NCI-H82 (cell line): Measurements from ENCODE around the gene NAV3.
"Not testable (repeated sequence)": the region's sequence is repeated elsewhere in the genome, so short reads cannot be mapped to it uniquely, and the experiment has no call there.

ENCODE experiments used
- DNase-seq: peaks from one replicate; lab custom pipeline; 2025; lab: John Stamatoyannopoulos, UW

NAV3 gene

DNA sequence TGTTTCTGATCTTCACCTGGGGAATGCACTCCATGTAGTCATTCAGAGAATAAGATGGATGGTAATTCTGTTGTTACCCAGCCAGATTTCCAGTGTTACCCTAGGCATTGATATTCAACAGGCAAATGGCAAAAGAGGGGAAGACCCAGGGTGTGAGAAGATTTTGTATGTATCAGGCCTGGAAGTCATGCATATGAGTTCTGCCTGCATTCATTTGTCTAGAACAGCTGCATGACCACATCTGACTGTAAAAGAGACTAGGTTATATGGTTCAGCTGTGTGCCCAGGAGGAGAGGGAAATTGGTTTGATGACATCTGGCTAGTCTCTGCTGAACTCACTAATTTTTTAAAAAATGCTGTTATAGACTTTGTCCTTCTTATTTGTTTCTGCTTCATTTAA is 224.9 kb downstream of the NAV3 start:
- DNase-seq: no peak

DNA sequence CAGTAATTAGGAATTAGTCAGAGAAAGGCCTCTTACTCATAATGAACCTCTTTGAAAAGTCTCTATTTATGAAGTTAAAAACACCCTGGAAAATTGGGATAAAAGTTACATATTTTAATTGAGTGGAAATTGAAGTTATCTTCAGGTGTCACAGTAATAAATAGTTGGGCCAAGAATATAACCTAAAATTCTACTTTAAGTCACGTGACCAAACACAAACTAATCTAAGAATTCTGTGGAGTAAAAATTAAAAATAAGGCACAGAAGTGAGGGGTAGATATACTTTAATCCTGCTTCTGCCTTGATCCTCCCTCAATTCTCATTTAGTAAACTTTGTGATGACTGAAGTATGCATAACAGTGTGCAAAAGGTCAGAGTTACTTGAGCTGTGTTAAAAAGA is 226.4 kb downstream of the NAV3 start:
- no peak for DNase-seq

DNA sequence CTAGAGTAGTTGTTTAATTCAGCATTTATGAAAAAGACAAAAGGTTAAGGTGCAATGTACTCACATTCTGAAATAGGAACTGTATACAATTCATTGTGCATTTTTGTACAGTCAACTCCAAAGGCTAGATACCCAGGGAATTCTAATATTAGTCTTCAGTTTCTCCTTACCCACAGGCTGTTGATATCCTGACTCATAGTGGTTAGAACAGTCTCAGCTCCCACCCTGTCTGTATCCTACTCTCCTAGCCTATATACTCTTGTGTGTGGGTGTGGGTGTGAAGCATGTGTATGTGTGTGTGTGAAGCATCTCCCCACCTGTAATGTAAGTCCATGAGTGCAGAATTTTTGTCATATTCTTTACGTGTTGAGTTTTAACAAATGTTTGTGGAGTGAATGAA is 229.5 kb downstream of the NAV3 start:
- no peak for DNase-seq

DNA sequence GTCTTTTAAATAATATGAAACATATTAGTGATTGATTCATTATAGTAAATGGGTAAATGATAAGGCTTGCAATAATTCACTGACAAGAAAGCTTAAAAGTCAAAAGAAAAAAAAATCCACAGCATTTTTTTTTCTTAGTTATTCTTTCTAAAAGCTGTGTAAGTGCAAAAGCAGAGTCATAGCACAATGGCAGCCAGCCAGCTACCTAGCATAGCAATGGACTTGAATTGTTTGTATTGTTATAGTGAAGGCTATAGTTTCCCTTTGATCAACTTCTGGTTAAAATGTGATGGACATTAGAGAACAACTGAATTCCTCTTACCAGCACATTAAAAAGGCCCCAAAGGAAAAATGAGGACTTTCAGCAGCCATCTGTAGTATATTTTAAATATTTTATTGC is 232.1 kb downstream of the NAV3 start:
- DNase-seq: no peak

DNA sequence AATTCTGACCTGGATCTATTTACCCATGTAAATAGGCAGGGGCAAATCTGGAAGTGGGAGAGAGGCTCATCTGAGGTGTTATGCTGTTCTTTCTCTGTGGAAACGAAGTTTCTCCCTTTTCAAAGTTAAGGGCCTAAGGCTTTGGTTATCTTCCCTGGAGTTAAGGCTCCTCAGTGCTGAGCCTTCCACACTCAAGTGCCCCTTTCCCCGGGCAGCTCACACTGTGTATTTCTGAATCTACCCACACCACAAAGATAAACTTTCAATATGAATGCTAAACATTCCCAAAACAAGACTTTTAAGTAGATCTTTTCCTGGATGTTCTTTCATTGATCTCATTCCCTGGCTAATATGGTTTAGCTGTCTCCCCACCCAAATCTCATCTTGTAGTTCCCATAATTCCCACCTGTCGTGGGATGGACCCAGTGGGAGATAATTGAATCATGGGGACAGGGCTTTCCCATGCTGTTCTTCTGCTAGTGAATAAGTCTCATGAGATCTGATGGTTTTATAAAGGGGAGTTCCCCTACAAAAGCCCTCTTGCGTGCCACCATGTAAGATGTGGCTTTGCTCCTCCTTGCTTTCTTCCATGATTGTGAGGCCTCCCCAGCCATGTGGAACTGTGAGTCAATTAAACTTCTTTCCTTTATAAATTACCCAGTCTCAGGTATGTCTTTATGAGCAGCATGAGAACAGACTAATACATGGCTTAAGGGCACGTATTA is 251.1 kb downstream of the NAV3 start:
- no peak for DNase-seq

DNA sequence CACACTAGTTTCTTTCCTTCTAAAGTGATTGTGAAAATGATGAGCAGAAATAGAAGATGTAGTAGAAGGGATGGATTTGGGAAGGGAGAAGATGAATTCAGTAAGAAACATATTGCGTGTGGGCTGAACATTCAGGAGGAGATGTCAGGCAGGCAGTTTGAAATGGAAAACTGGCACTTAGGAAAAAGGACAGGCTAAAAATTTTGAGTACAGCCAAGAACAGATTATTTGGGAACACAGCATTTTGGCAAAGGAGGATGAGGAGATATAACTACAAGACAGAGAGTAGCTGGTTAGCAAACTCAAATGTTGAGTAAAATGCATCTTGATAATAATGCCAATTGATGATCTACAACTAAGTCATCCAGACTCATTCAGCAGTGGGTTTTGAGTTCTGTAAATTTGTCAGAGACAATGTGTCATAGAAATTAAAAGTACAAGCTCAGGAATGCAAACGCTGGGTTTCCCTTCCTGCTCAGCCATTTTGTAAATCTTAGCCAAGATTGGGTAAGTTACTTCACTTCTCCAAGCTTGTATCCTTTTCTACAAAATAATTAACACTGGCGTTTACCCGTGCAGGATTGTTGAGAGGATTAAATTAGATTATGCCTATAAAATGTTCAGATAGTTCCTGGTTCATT is 255.0 kb downstream of the NAV3 start:
- no peak for DNase-seq

DNA sequence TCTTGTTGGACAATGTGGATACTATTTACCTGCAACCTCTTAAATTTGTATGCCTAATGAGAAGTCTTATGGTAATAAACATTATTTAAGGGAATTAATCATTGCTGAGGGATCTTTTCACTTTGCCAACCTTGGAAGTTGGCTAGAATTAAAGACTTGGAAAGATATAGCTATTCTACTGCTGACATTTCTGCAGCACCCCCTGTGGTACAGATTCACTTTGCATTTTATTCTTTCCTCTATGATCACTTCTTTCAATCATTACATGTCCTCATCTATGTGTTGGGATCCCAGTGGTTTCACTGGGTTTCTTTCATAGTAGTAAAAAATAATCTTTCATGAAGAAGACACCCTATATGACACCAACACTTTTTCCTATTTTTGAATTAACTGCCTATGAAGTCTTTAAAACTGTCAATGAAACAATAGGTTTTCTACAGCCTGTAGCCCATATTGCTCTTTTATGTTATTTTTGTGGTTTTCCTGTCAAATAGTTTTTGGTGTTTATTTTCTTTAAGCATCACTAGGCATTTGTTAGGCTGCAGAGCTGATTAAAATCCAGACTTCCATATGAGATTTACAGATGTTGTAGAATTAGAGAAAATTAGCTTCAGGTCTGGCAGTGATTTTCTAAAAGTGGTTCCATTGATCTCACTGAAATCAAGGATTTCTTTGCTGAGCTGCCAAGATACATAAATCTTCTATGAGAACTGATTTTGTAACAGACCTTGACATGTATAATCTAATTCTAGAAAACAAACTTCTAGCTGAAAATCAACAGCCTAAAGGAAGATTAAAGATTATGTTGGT is 256.1 kb downstream of the NAV3 start:
- DNase-seq: no peak

DNA sequence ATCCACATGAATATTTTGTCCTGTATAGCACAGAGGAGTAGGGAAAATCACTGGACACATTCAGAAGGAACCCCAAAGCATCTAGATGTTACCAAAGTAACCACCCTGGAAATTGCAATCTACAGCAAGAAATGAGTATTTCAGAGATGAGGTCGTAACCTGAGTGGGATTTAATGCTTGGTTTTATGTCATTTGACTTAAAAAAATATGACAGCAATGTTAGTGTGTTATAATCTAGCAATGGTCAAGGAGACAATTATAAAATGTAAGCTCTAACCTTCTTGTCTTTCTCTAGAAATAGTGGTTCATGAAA is 256.6 kb downstream of the NAV3 start:
- no peak for DNase-seq

DNA sequence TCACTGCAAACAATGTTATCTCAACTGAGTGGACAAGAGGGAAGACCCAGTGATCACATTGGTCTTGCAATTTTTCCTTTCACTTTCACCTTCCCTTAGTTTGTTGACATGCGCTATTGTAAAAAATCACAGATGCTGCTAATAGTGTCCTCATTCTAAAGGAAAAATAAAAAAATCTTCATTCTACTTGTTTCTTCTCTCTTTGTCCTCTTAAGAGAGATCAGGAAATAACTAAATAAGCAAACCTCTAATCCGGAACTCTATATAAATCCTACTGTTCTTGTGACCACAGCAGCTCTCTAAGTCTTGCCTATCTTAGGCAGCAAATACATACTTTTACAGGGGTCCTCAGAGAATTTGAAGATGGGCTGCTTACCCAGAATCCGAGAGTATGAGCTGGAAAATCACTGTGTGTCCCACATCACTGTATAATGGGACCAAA is 257.7 kb downstream of the NAV3 start:
- DNase-seq: no peak

DNA sequence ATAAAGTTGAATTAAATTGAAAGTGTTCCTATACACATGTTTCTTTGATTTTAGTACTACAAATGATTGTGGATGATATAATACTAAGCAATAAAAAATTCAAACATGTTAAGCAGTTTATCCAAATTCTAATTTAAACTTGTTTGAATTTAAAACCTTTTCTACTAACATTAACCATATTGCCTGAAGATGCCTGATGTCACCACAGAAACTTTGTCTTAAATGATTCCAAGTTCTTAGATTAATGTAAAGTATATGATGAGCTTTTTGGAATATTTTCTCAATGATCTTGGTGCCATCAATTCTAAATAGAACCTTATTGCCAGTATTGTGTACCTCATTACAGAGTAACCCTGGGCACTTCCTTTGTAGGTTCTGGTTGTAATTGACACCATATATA is 259.6 kb downstream of the NAV3 start:
- DNase-seq: no peak

DNA sequence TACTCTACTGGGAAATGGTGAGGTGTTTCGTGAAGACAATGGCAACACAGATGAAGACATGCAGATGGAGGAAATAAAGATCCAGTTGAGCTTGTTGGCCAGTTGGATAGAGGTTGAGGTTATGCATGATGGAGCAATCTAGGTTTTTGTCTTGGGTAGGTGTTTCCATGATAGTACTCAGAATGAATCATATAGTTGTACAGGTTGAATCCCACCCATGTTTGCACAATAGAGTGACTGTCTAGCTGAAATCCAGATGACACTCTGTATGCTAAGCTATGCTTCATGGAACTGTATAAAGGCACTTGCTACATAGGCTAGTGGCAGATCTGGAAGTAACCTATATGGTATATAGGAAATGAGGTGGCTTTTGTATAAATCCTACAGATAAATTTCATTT is 264.9 kb downstream of the NAV3 start:
- DNase-seq: no peak

DNA sequence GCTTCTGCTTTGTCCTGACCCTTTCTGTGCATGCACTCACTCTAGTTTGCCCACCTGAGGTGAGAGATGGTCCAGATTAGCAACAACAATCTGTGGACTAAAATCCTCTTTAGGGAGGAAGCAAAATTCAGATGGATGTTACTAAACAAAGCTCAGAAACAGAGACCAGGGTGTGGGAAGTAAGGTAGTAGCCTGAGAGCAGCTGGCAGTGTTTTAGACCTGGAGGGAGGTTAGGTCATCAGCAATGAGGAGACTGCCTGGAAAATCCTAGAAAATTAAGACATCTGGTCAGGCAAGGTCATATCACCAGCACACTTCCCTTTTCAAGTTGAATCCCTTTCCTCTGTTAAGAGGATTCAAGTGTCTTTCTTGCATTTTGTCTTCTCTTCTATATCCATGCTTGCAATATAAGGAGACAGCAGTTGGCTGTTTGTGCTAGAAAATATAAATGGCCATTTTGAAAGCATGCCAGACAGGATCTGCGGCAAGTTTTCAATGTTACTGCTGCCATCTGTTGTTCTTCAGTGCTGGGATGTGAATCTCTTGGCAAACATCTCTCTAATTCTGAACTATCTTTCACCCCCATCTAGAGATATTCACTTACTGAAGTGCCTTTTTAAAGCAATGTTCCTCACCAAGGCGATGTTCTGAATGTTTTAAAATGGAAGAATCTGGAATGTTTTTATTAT is 266.4 kb downstream of the NAV3 start:
- DNase-seq: peak; percentile 62

DNA sequence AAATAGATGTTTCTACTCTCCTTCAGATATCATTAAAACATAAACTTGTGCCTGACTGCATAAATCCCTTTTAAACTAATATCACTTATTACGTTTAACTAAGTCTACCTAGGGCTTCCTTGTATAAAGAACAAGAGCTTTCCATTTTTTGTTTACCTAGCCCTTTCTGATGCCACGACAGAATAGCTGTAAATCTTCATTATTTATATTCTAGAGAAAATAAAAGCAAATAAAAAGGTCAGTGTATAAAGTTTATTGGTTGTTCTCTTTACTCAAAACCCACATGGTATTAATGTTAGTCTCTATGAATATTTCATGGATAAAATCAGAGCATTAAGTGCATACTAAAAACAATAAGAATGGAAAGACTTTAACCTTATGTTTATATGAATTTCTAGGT is 269.1 kb downstream of the NAV3 start:
- DNase-seq: no peak

DNA sequence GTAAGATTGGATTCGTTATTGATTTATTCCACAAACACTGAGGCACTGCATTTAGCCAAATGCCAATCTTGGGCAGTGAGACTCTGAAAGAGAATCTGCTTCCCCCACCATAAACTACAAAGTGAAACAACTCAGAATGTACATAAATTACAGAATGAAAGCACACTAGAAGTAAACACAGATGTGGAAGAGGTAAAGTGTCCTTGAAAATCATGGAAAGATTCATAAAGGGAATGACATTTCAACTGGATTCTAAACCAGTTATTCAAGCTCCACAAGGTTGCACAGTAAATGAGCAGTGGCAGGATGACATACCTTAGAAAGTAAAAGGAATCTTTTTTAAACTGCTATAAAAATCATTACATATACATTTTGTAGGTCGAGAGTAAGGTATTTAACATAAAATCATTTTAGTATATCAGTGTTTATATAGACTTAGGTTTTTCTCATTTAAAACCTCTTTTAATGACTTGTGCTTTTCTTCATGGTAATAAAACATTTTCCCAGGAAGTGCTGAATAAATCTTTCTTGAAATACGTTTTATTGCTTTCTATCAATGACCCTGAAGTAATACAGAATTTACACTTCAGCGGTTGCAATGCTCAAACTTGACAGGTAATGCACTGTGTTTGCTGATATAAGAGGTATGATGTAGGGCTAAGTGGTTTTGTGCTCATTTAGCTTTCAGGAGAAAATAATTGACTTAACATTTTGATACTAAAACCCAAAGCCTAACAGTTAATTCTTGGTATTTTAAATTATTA is 270.6 kb downstream of the NAV3 start:
- DNase-seq: no peak

DNA sequence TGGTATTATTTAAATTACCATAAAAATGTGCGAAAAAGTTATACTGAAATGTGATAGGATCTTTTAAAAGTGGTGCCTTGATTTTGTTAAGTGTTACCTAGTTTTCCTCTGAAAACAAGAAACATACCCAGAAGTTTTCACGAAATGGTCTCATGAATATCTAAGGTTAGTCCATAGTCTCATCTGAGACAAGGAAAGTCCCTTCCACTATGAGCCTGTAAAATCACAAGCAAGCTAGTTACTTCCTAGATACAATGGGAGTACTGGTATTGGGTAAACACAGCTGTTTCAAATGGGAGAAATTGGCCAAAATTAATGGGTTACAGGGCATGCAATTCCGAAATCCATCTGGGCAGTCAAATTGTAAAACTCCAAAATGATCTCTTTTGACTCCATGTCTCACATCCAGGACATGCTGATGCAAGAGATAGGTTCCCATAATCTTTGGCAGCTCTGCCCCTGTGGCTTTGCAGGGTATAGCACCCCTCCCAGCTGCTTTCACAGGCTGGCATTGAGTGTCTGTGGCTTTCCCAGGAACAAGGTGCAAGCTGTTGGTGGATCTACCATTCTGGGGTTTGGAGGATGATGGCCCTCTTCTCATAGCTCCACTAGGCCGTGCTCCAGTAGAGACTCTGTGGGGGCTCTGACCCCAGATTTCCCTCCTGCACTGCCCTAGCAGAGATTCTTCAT is 271.4 kb downstream of the NAV3 start:
- no peak for DNase-seq

DNA sequence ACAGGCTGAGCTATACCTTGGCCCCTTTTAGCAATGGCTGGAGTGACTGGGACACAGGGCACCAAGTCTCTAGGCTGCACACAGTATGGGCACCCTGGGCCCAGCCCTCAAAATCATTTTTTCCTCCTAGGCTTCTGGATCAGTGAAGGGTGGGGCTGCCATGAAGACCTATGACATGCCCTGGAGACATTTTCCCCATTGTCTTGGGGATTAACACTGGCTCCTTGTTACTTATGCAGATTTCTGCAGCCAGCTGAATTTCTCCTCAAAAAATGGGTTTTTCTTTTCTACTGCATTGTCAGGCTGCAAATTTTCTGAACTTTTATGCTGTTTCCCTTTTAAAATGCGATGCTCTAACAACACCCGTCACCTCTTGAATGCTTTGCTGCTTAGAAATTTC is 272.1 kb downstream of the NAV3 start:
- not testable (repeated sequence) for DNase-seq

DNA sequence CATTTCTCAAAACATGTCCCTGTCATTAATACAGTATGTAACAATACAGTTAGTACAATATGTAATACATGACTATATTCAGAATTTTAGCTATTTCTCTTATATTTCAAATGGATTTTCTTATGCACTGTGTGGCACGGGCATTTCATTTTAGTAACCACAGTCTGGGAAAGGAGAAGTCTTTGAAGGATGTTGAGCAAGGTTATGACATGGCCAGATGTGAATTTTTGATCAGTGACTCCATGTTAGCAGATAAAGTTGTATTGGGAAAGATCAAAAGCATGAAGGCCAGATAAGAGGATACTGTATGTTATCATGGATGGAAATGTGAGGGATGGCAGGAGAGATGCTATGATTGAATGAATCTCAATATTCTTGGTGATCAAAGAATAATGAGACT is 285.2 kb downstream of the NAV3 start:
- no peak for DNase-seq

DNA sequence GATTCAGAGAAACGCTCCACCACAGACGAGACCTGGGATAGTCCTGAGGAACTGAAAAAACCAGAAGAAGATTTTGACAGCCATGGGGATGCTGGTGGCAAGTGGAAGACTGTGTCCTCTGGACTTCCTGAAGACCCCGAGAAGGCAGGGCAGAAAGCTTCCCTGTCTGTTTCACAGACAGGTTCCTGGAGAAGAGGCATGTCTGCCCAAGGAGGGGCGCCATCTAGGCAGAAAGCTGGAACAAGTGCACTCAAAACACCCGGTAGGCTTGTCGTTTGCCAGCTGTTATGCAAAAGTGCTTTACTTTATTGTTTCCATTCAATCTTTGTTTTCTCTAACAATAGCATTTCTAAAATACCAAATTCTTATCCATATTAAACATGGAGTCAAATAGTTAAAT is 287.3 kb downstream of the NAV3 start:
- peak; percentile 30 for DNase-seq

DNA sequence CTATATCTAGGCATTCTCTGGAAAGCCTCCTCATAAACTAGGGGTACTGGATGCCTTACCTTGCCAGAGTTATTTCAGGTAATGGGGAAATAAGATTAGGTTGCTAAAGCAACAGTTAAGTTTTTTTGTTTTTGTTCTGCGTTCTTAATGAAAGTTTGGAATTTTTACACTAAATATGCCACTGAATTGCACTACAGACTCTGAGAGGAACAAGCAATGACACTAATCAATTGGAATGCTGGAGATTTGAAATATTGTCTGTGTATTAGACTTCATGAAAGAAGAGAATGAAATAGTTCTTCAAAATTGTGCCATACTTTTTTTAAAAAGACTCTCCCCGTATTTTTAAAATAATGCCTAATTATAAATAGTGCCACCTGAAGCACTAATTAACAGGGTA is 287.8 kb downstream of the NAV3 start:
- DNase-seq: no peak

DNA sequence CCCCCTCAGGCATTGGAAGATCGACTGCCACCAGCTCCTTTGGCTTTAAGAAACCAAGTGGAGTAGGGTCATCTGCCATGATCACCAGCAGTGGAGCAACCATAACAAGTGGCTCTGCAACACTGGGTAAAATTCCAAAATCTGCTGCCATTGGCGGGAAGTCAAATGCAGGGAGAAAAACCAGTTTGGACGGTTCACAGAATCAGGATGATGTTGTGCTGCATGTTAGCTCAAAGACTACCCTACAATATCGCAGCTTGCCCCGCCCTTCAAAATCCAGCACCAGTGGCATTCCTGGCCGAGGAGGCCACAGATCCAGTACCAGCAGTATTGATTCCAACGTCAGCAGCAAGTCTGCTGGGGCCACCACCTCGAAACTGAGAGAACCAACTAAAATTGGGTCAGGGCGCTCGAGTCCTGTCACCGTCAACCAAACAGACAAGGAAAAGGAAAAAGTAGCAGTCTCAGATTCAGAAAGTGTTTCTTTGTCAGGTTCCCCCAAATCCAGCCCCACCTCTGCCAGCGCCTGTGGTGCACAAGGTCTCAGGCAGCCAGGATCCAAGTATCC is 288.7 kb downstream of the NAV3 start:
- no peak for DNase-seq

DNA sequence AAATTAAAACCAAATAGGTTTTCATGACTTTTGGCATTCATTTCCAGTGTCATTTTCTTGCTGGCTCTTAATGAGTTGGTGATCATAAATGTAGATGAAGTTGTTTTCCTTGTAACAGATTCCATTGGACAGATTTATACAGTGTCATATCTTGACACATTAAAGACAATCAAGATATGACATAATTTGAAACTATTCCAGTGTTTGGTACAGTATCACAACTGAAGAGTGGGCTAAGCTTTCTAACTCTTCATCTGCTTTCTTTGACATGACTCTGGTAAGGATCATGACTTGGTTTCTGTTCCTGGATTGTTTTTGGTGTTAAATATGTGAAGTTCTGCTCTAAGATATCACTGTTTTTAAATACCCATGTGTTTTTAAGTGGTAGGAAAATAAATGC is 289.6 kb downstream of the NAV3 start:
- no peak for DNase-seq
